CD4-positive, alpha-beta T cell (primary cell): ENCODE measurements around the gene STXBP2. TPM values are rescaled to one million over a fixed set of nuclear protein-coding genes. Genes with fewer than 3 reads are reported as not detected.
A peak's percentile ranks its signal among the peaks of the same experiment; 100 is the strongest.

Source experiments
- ATAC-seq: fragments of 200-7000 bp; cut with Tn5 transposase; one replicate; pipeline ENCODE4 v1.10.0; 2022; ENCODE audit warnings: mild to moderate bottlenecking; ENCODE audit not compliant: poor library complexity
- CTCF ChIA-PET: fragments of 350-600 bp; sonication (Branson Sonifier 250); formaldehyde crosslinking; loops from one replicate; lab custom pipeline; 2021; ENCODE audit warnings: antibody characterized with exemption, inconsistent platforms; lab: Charles Lee
- POLR2A ChIA-PET: fragments of 350-600 bp; sonication (Branson Sonifier 250); formaldehyde crosslinking; loops from one replicate; lab custom pipeline; 2021; ENCODE audit warnings: antibody characterized with exemption, inconsistent platforms; lab: Charles Lee
- DNase-seq, 14 experiments: peaks; one replicate each; pipeline ENCODE4 v3.0.0-alpha.2; 2013 to 2020; ENCODE audit warnings: mixed read lengths in 2 of 14
- H3K27ac ChIP-seq, 2 donors: one replicate each; pipeline versions ENCODE4 v1.5.1 to v1.7.0; 2013; ENCODE audit warnings: low read length in 2 of 2, low read depth in 1 of 2, mild to moderate bottlenecking in 1 of 2
- H3K27me3 ChIP-seq, 2 experiments: 1 replicate in 1 of 2; 2 replicates in 1 of 2; pipeline versions ENCODE4 v1.6.1 to v1.7.0; 2013; ENCODE audit warnings: low read length in 2 of 2, control low read depth in 1 of 2, mild to moderate bottlenecking in 1 of 2, moderate library complexity in 1 of 2; ENCODE audit not compliant: insufficient read depth in 2 of 2, control insufficient read depth in 1 of 2
- H3K36me3 ChIP-seq: one replicate; pipeline ENCODE4 v1.6.1; 2013; ENCODE audit warnings: low read length, control low read depth; ENCODE audit not compliant: insufficient read depth
- H3K4me1 ChIP-seq: one replicate; pipeline ENCODE4 v1.6.1; 2013; ENCODE audit warnings: low read length, control low read depth; ENCODE audit not compliant: insufficient read depth
- H3K4me3 ChIP-seq: one replicate; pipeline ENCODE4 v1.5.1; 2013; ENCODE audit warnings: mild to moderate bottlenecking, low read length, moderate library complexity
- H3K9me3 ChIP-seq, 2 experiments: 1 replicate in 1 of 2; 2 replicates in 1 of 2; pipeline versions ENCODE4 v1.6.1 to v1.7.0; 2013; ENCODE audit warnings: low read length in 2 of 2, mild to moderate bottlenecking in 2 of 2, control low read depth in 1 of 2, moderate library complexity in 1 of 2; ENCODE audit not compliant: control insufficient read depth in 1 of 2, insufficient read depth in 1 of 2
- H3K27ac Mint-ChIP-seq: one replicate; pipeline ENCODE4 v1.8.0; 2020; ENCODE audit warnings: mixed read lengths
- H3K27me3 Mint-ChIP-seq: one replicate; pipeline ENCODE4 v1.8.0; 2021; ENCODE audit warnings: mixed read lengths
- H3K36me3 Mint-ChIP-seq: one replicate; pipeline ENCODE4 v1.8.0; 2021; ENCODE audit warnings: low read depth, mixed read lengths
- H3K4me1 Mint-ChIP-seq: one replicate; pipeline ENCODE4 v1.8.0; 2021; ENCODE audit warnings: low read depth, mixed read lengths
- H3K4me3 Mint-ChIP-seq: one replicate; pipeline ENCODE4 v1.8.0; 2020; ENCODE audit warnings: mild to moderate bottlenecking, mixed read lengths
- H3K9me3 Mint-ChIP-seq: one replicate; pipeline ENCODE4 v1.8.0; 2020; ENCODE audit warnings: mixed read lengths
- CTCF ChIP-seq: fragments of 200-600 bp; IDR thresholded peaks from one replicate; pipeline ENCODE4 v1.8.0; 2022; ENCODE audit warnings: antibody characterized with exemption, mild to moderate bottlenecking
- intact Hi-C, 2 experiments: fragments of 100-400 bp; cut with DNase I in 1 of 2; cut with micrococcal nuclease in 1 of 2; formaldehyde crosslinking; loops; one replicate each; pipeline versions ENCODE4 v1.15.1 to v1.9.0; 2023 to 2025; cut with DNase I, micrococcal nuclease
- total RNA-seq, 174 experiments: library from RNA in 2 of 174; stranded (reverse) in 2 of 174; gene quantifications; one replicate each; pipeline ENCODE4 v1.2.3 and lab custom pipeline; 2021 to 2026

Gene STXBP2
- total RNA-seq, 2 experiments from 2014 or later, result 234 to 241 TPM

- intact Hi-C loops, result no loop called here
- H3K9me3 ChIP-seq, result peaks cover 0 to 9% of the 10 kb centered on the region in 2 experiments
- no peak overlapping the region for H3K27ac Mint-ChIP-seq
- peaks cover 67% of the 10 kb centered on the region for H3K36me3 Mint-ChIP-seq
- H3K4me3 Mint-ChIP-seq, result no peak overlapping the region
- no peaks in the 10 kb centered on the region for H3K27me3 Mint-ChIP-seq
- no peaks in the 10 kb centered on the region for H3K9me3 Mint-ChIP-seq
- no peaks in the 10 kb centered on the region for H3K4me1 ChIP-seq
- H3K4me3 ChIP-seq, result no peak overlapping the region
- H3K27ac ChIP-seq, result no peak overlapping the region
- POLR2A ChIA-PET, result interaction anchor here (1.1 kb wide), 1 partner anchor 9 kb away, joined by 3 read pairs; the partner anchor contains the start of genes PET100 and XAB2
- TF ChIP-seq CTCF, result no peak
- CTCF ChIA-PET, result no interaction called here
- ATAC-seq (no peak), DNase-seq (no peak)
- no peaks in the 10 kb centered on the region for H3K27me3 ChIP-seq
- H3K4me1 Mint-ChIP-seq, result peaks cover 4% of the 10 kb centered on the region
- H3K36me3 ChIP-seq, result peaks cover 74% of the 10 kb centered on the region
These were observed 16.2 kb upstream of the STXBP2 start for GRCh38 chr19:7620442-7621412.

GRCh38 chr19:7622933-7623685 is 13.8 kb upstream of the STXBP2 start:
- peak overlapping the region; percentile 74 for H3K27ac Mint-ChIP-seq

More at GRCh38 chr19:7622933-7623685, 13.8 kb upstream of the STXBP2 start:
- H3K4me1 Mint-ChIP-seq, result peaks cover 10% of the 10 kb centered on the region
- POLR2A ChIA-PET, result interaction anchor here (1.1 kb wide), 1 partner anchor 15 kb away, joined by 4 read pairs; no protein-coding TSS in a partner anchor
- CTCF ChIA-PET, result no interaction called here
- Histone ChIP-seq H3K4me3 (no peak overlapping the region), H3K27me3 (no peaks in the 10 kb centered on the region), H3K4me1 (peaks cover 12% of the 10 kb centered on the region), H3K27ac (no peak overlapping the region), H3K36me3 (peaks cover 92% of the 10 kb centered on the region), H3K9me3 (peaks cover 0 to 2% of the 10 kb centered on the region in 2 experiments)
- intact Hi-C loops, result no loop called here
- H3K27me3 Mint-ChIP-seq, result no peaks in the 10 kb centered on the region
- DNase-seq (no peak), ATAC-seq (no peak)
- peak overlapping the region; percentile 51 for H3K4me3 Mint-ChIP-seq
- no peaks in the 10 kb centered on the region for H3K9me3 Mint-ChIP-seq
- H3K36me3 Mint-ChIP-seq, result peaks cover 69% of the 10 kb centered on the region
- TF ChIP-seq CTCF, result no peak
